Measurements from ENCODE around the gene MDGA2.

DNA sequence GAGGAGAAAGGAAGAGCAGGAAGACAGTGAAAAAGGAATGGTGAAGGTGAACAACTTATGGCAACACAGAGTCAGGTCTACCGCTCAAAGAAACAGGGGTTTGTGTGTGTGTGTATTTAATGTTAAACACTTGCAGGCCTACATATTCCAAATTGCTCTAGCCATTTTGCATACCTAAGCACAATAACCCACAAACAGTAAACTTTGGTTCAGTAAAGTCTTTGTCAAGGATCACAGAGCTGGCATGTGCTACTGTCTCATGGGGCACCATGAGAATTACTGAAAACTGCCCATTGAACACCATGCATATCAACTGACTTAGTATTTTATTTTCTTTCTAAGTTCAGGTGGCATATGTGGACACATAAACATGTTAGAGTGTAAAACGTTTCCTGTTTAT lies 163.6 kb downstream of the MDGA2 start:
- no peak for TF ChIP-seq POLR2A (IDR thresholded peaks at IDR 0.05)
- TF ChIP-seq, protein P1, sequence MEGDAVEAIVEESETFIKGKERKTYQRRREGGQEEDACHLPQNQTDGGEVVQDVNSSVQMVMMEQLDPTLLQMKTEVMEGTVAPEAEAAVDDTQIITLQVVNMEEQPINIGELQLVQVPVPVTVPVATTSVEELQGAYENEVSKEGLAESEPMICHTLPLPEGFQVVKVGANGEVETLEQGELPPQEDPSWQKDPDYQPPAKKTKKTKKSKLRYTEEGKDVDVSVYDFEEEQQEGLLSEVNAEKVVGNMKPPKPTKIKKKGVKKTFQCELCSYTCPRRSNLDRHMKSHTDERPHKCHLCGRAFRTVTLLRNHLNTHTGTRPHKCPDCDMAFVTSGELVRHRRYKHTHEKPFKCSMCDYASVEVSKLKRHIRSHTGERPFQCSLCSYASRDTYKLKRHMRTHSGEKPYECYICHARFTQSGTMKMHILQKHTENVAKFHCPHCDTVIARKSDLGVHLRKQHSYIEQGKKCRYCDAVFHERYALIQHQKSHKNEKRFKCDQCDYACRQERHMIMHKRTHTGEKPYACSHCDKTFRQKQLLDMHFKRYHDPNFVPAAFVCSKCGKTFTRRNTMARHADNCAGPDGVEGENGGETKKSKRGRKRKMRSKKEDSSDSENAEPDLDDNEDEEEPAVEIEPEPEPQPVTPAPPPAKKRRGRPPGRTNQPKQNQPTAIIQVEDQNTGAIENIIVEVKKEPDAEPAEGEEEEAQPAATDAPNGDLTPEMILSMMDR (IDR thresholded peaks at IDR 0.05): no peak

Data from heart left ventricle (tissue), 13 donors.